DOHH2 (cell line): ENCODE data around the gene FGG.

Experiments
- H3F3A ChIP-seq: fragments of 200-600 bp; sonication (generic), shearing (Covaris generic); 2 replicates; pipeline ENCODE4 v1.6.0; 2016; ENCODE audit warnings: antibody characterized with exemption, mild to moderate bottlenecking; ENCODE audit not compliant: control insufficient read depth, insufficient read depth
- H3K27ac ChIP-seq: fragments of 200-600 bp; sonication (generic); 2 replicates; pipeline ENCODE4 v1.5.1; 2014; ENCODE audit warnings: low read depth, mild to moderate bottlenecking, low read length, moderate library complexity
- H3K27me3 ChIP-seq: fragments of 200-600 bp; sonication (generic); 2 replicates; pipeline ENCODE4 v1.6.1; 2014; ENCODE audit warnings: mild to moderate bottlenecking, low read length, mixed read lengths; ENCODE audit not compliant: control insufficient read depth
- H3K36me3 ChIP-seq: fragments of 200-600 bp; sonication (generic); 2 replicates; pipeline ENCODE4 v1.6.1; 2014; ENCODE audit warnings: mild to moderate bottlenecking, low read length, moderate library complexity, mixed read lengths; ENCODE audit not compliant: control insufficient read depth
- H3K4me1 ChIP-seq: fragments of 200-600 bp; sonication (generic); 2 replicates; pipeline ENCODE4 v1.6.1; 2014; ENCODE audit warnings: mild to moderate bottlenecking, low read length, mixed read lengths; ENCODE audit not compliant: control insufficient read depth
- H3K4me2 ChIP-seq: fragments of 200-600 bp; sonication (generic); 2 replicates; pipeline ENCODE4 v1.6.0; 2014; ENCODE audit warnings: mild to moderate bottlenecking, low read length, moderate library complexity
- H3K4me3 ChIP-seq: fragments of 200-600 bp; sonication (generic); 2 replicates; pipeline ENCODE4 v1.5.1; 2014; ENCODE audit warnings: mild to moderate bottlenecking, low read length, mixed read lengths
- H3K79me2 ChIP-seq: fragments of 200-600 bp; sonication (generic); 2 replicates; pipeline ENCODE4 v1.6.1; 2014; ENCODE audit warnings: mild to moderate bottlenecking, low read length, mixed read lengths; ENCODE audit not compliant: control insufficient read depth
- H3K9me2 ChIP-seq: fragments of 200-600 bp; sonication (generic); replicated peaks from 2 replicates; pipeline ENCODE4 v1.6.1; 2014; ENCODE audit warnings: mild to moderate bottlenecking, low read length, mixed read lengths; ENCODE audit not compliant: control insufficient read depth
- H3K9me3 ChIP-seq: fragments of 200-600 bp; sonication (generic); 2 replicates; pipeline ENCODE4 v1.6.1; 2014; ENCODE audit warnings: antibody characterized with exemption, low read length, mixed read lengths; ENCODE audit not compliant: control insufficient read depth, insufficient read depth
- H4K20me1 ChIP-seq: fragments of 200-600 bp; sonication (generic); 2 replicates; pipeline ENCODE4 v1.6.0; 2014; ENCODE audit warnings: low read depth, mild to moderate bottlenecking, antibody characterized with exemption, low read length, moderate library complexity; ENCODE audit not compliant: control insufficient read depth, insufficient read depth
- EZH2phosphoT487 ChIP-seq: fragments of 200-600 bp; sonication (generic); IDR thresholded peaks from 2 replicates; pipeline ENCODE4 v1.6.1; 2017; ENCODE audit warnings: borderline replicate concordance, mild to moderate bottlenecking, antibody characterized with exemption, low read length, moderate library complexity, mixed read lengths
- TF ChIP-seq, protein P1 (sequence below): fragments of 200-600 bp; sonication (generic); IDR thresholded peaks from one replicate; pipeline ENCODE4 v1.5.1; 2014; ENCODE audit warnings: antibody characterized with exemption, mild to moderate bottlenecking, low read depth, low read length; ENCODE audit not compliant: poor library complexity, severe bottlenecking

Gene FGG

DNA sequence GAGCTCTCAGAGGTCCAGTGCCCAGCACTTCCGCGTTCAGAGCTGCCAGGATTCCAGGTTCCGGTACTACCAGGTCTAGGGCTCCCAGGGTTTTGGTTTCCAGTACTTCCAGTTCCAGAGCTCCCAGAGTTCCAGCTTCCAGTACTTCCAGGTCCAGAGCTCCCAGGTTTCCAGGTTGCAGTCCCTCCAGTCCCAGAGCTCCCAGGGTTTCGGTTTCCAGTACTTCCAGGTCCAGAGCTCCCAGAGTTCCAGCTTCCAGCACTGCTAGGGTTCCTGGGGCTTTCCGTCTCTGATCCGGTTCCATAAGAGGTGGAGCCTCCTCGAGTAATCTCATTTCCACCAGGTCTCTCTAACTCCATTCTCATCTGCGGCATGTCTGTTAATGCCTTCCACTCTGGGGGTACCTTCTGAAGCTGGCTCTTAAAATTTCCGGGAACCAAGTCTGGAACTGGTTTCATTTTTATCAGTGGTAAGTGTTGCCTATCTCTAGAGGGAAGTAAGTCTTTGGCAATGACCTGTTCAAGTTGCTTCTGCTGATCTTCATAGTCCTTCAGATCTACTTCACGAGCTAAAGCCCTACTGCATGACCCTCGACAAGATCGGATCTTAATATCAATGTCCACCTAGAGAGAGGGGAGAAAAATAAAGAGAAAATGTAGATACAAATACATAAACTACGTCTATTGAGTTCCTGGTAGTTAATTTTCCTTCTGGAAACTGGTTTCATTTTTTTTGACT is 26.0 kb downstream of the FGG start:
- Histone ChIP-seq H4K20me1 (no peaks in the 10 kb centered on the region), H3K4me3 (no peak overlapping the region), H3K9me2 (no peaks in the 10 kb centered on the region), H3F3A (no peaks in the 10 kb centered on the region), H3K4me2 (no peak overlapping the region), H3K9me3 (no peaks in the 10 kb centered on the region), H3K79me2 (no peaks in the 10 kb centered on the region), H3K4me1 (no peaks in the 10 kb centered on the region), H3K27ac (no peak overlapping the region), H3K36me3 (no peaks in the 10 kb centered on the region), H3K27me3 (no peaks in the 10 kb centered on the region)
- TF ChIP-seq EZH2phosphoT487, result no peak
- TF ChIP-seq, protein P1, sequence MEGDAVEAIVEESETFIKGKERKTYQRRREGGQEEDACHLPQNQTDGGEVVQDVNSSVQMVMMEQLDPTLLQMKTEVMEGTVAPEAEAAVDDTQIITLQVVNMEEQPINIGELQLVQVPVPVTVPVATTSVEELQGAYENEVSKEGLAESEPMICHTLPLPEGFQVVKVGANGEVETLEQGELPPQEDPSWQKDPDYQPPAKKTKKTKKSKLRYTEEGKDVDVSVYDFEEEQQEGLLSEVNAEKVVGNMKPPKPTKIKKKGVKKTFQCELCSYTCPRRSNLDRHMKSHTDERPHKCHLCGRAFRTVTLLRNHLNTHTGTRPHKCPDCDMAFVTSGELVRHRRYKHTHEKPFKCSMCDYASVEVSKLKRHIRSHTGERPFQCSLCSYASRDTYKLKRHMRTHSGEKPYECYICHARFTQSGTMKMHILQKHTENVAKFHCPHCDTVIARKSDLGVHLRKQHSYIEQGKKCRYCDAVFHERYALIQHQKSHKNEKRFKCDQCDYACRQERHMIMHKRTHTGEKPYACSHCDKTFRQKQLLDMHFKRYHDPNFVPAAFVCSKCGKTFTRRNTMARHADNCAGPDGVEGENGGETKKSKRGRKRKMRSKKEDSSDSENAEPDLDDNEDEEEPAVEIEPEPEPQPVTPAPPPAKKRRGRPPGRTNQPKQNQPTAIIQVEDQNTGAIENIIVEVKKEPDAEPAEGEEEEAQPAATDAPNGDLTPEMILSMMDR, result no peak

DNA sequence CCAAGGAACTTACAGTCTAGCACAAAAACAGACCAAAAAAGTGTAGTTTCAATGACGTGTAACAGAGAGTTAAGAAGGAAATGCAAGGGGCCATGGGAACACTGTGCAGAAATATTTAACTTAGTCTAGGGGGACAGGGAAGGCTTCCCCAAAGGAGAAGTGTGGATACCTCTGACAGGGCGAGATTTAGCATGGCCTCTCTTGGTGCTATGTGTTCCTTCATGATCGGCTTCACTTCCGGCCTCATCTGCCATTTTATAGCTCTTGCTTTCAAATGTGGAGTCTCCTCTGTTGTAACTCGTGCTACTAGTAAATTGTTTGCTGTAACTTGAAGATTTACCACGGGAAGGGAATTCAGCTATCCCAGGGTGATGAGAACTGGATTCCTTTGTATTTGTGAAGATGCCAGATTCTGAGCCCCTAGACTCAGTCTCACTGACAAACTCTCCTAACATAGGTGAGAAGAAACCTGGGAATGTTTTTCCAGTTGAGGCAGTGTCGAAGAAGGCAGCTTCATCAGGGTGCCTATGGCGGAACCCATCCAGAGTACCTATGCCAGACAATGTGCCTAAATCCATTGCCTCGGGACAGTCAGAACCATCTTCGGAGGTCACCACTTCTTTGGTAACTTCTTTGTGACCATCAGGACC is 27.0 kb downstream of the FGG start:
- H3K79me2 ChIP-seq, result no peaks in the 10 kb centered on the region
- no peak overlapping the region for H3K4me2 ChIP-seq
- no peak overlapping the region for H3K4me3 ChIP-seq
- no peaks in the 10 kb centered on the region for H4K20me1 ChIP-seq
- no peaks in the 10 kb centered on the region for H3F3A ChIP-seq
- no peaks in the 10 kb centered on the region for H3K9me3 ChIP-seq
- no peak for TF ChIP-seq EZH2phosphoT487
- TF ChIP-seq, protein P1, result no peak
- H3K36me3 ChIP-seq, result no peaks in the 10 kb centered on the region
- H3K9me2 ChIP-seq, result no peaks in the 10 kb centered on the region
- no peaks in the 10 kb centered on the region for H3K4me1 ChIP-seq
- no peak overlapping the region for H3K27ac ChIP-seq
- no peaks in the 10 kb centered on the region for H3K27me3 ChIP-seq

DNA sequence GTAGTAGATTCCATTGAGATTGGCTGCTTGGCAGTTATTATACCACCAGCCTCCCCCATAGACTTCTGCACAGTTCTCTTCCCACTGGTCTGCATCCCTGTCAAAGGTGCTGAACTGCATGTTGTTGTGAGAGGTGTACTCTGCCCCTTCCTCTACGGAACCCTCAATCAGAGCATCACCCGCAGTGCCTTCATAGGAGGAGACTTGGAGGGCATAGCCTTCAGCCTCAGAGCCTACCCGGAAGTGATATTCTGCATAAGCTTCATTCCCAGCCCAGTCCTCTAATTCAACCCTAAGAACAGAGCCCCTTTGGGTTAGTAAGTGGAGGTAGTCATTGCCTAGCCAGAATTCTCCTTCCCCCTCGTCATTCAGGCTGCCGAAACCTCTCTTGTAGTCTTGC is 28.2 kb downstream of the FGG start:
- Histone ChIP-seq H4K20me1 (no peaks in the 10 kb centered on the region), H3K36me3 (no peaks in the 10 kb centered on the region), H3K4me1 (no peaks in the 10 kb centered on the region), H3K9me2 (no peaks in the 10 kb centered on the region), H3K27ac (no peak overlapping the region), H3K27me3 (no peaks in the 10 kb centered on the region), H3K9me3 (no peaks in the 10 kb centered on the region), H3F3A (no peaks in the 10 kb centered on the region), H3K4me2 (no peak overlapping the region), H3K79me2 (no peaks in the 10 kb centered on the region), H3K4me3 (no peak overlapping the region)
- no peak for TF ChIP-seq EZH2phosphoT487
- TF ChIP-seq, protein P1, result no peak
